H9 (cell line): ENCODE measurements around the gene EFCAB6. TPM values are rescaled to one million over a fixed set of nuclear protein-coding genes. Genes with fewer than 3 reads are reported as not detected.

ENCODE experiments used
- DNase-seq: peaks from one replicate; pipeline ENCODE4 v3.0.0-alpha.2; 2017
- H2AFZ ChIP-seq: one replicate; pipeline ENCODE4 v1.6.1; 2013; ENCODE audit warnings: mild to moderate bottlenecking, low read length, control low read depth, moderate library complexity
- H2AK5ac ChIP-seq: 2 replicates; pipeline ENCODE4 v1.6.1; 2013; ENCODE audit warnings: low read length, control low read depth, mixed read lengths; ENCODE audit not compliant: insufficient read length
- H2BK120ac ChIP-seq: one replicate; pipeline ENCODE4 v1.6.1; 2013; ENCODE audit warnings: low read depth, mild to moderate bottlenecking, low read length, control low read depth, inconsistent platforms; ENCODE audit not compliant: poor library complexity, severe bottlenecking
- H2BK12ac ChIP-seq: 2 replicates; pipeline ENCODE4 v1.6.1; 2013; ENCODE audit warnings: low read length, control low read depth, mixed read lengths, low read depth; ENCODE audit not compliant: insufficient read length
- H2BK15ac ChIP-seq: 2 replicates; pipeline ENCODE4 v1.6.1; 2013; ENCODE audit warnings: low read depth, low read length, control low read depth
- H2BK20ac ChIP-seq: one replicate; pipeline ENCODE4 v1.6.1; 2013; ENCODE audit warnings: low read depth, mild to moderate bottlenecking, low read length, control low read depth, inconsistent platforms; ENCODE audit not compliant: poor library complexity, severe bottlenecking
- H2BK5ac ChIP-seq: 2 replicates; pipeline ENCODE4 v1.6.1; 2013; ENCODE audit warnings: low read length, control low read depth, mixed read lengths; ENCODE audit not compliant: insufficient read length
- H3K14ac ChIP-seq: 2 replicates; pipeline ENCODE4 v1.6.1; 2013; ENCODE audit warnings: low read length, control low read depth; ENCODE audit not compliant: insufficient read depth
- H3K18ac ChIP-seq: 2 replicates; pipeline ENCODE4 v1.6.1; 2013; ENCODE audit warnings: low read depth, mild to moderate bottlenecking, mixed read lengths, low read length, control low read depth; ENCODE audit not compliant: insufficient read length
- H3K23ac ChIP-seq: 2 replicates; pipeline ENCODE4 v1.6.1; 2013; ENCODE audit warnings: low read length, control low read depth, mixed read lengths, low read depth; ENCODE audit not compliant: insufficient read length
- H3K23me2 ChIP-seq: 2 replicates; pipeline ENCODE4 v1.6.1; 2013; ENCODE audit warnings: low read depth, mild to moderate bottlenecking, mixed read lengths, low read length, control low read depth; ENCODE audit not compliant: insufficient read length, poor library complexity, severe bottlenecking
- H3K27ac ChIP-seq: 2 replicates; pipeline ENCODE4 v1.5.1; 2013; ENCODE audit warnings: low read length, control low read depth, mixed read lengths, low read depth; ENCODE audit not compliant: insufficient read length
- H3K27me3 ChIP-seq: 2 replicates; pipeline ENCODE4 v1.6.1; 2013; ENCODE audit warnings: low read length, control low read depth, inconsistent platforms; ENCODE audit not compliant: insufficient read depth
- H3K4ac ChIP-seq: 2 replicates; pipeline ENCODE4 v1.6.1; 2013; ENCODE audit warnings: low read depth, mild to moderate bottlenecking, control low read depth, inconsistent platforms, low read length, moderate library complexity
- H3K4me1 ChIP-seq: 2 replicates; pipeline ENCODE4 v1.6.1; 2013; ENCODE audit warnings: low read length, control low read depth, inconsistent platforms; ENCODE audit not compliant: insufficient read depth
- H3K4me2 ChIP-seq: 2 replicates; pipeline ENCODE4 v1.6.1; 2013; ENCODE audit warnings: low read length, control low read depth, mixed read lengths; ENCODE audit not compliant: insufficient read length, insufficient read depth
- H3K56ac ChIP-seq: 2 replicates; pipeline ENCODE4 v1.6.1; 2013; ENCODE audit warnings: low read depth, mild to moderate bottlenecking, mixed read lengths, low read length, control low read depth; ENCODE audit not compliant: insufficient read length
- H3K79me1 ChIP-seq: 2 replicates; pipeline ENCODE4 v1.6.1; 2013; ENCODE audit warnings: low read depth, mild to moderate bottlenecking, moderate library complexity, low read length, control low read depth, inconsistent platforms; ENCODE audit not compliant: insufficient read depth, poor library complexity, severe bottlenecking
- H3K79me2 ChIP-seq: 2 replicates; pipeline ENCODE4 v1.6.1; 2013; ENCODE audit warnings: low read length, control low read depth, inconsistent platforms; ENCODE audit not compliant: insufficient read depth
- H3K9ac ChIP-seq: 2 replicates; pipeline ENCODE4 v1.6.1; 2013; ENCODE audit warnings: low read length, control low read depth, mixed read lengths; ENCODE audit not compliant: insufficient read length; ENCODE audit errors: extremely low read depth
- H3K9me3 ChIP-seq: one replicate; pipeline ENCODE4 v1.6.1; 2013; ENCODE audit warnings: low read depth, low read length, inconsistent platforms; ENCODE audit not compliant: control insufficient read depth
- H3T11ph ChIP-seq: one replicate; pipeline ENCODE4 v1.6.1; 2013; ENCODE audit warnings: mild to moderate bottlenecking, low read length, control low read depth, inconsistent platforms
- H4K20me1 ChIP-seq: one replicate; pipeline ENCODE4 v1.6.1; 2013; ENCODE audit not compliant: control insufficient read depth, insufficient read length, insufficient read depth
- H4K5ac ChIP-seq: 2 replicates; pipeline ENCODE4 v1.6.1; 2013; ENCODE audit warnings: low read depth, mild to moderate bottlenecking, mixed read lengths, low read length, control low read depth; ENCODE audit not compliant: insufficient read length
- H4K8ac ChIP-seq: replicated peaks from 2 replicates; pipeline ENCODE4 v1.6.1; 2013; ENCODE audit warnings: low read length, control low read depth, mixed read lengths, low read depth; ENCODE audit not compliant: insufficient read length
- H4K91ac ChIP-seq: 2 replicates; pipeline ENCODE4 v1.6.1; 2013; ENCODE audit warnings: low read depth, mild to moderate bottlenecking, moderate library complexity, mixed read lengths, low read length, control low read depth; ENCODE audit not compliant: insufficient read length
- H3K27ac Mint-ChIP-seq, 3 experiments: 2 replicates in 2 of 3; 3 replicates in 1 of 3; pipeline ENCODE4 v1.8.0; 2020 to 2021; ENCODE audit warnings: mixed read lengths in 3 of 3, mild to moderate bottlenecking in 1 of 3, moderate library complexity in 1 of 3
- H3K27me3 Mint-ChIP-seq: 2 replicates; pipeline ENCODE4 v1.8.0; 2021; ENCODE audit warnings: low read depth, mild to moderate bottlenecking, moderate library complexity, mixed read lengths
- H3K36me3 Mint-ChIP-seq, 3 experiments: 2 replicates in 2 of 3; 3 replicates in 1 of 3; pipeline ENCODE4 v1.8.0; 2020 to 2021; ENCODE audit warnings: low read depth in 3 of 3, mixed read lengths in 3 of 3; ENCODE audit not compliant: insufficient read depth in 1 of 3
- H3K4me1 Mint-ChIP-seq, 2 experiments: 2 replicates each; pipeline ENCODE4 v1.8.0; 2020; ENCODE audit warnings: mixed read lengths in 2 of 2
- H3K4me3 Mint-ChIP-seq, 2 experiments: 2 replicates in 1 of 2; 3 replicates in 1 of 2; pipeline ENCODE4 v1.8.0; 2020 to 2021; ENCODE audit warnings: mild to moderate bottlenecking in 2 of 2, mixed read lengths in 2 of 2, moderate library complexity in 1 of 2
- H3K9me3 Mint-ChIP-seq, 2 experiments: 2 replicates in 1 of 2; 3 replicates in 1 of 2; pipeline ENCODE4 v1.8.0; 2020; ENCODE audit warnings: mild to moderate bottlenecking in 2 of 2, mixed read lengths in 2 of 2, moderate library complexity in 1 of 2
- WGBS: extraction: QIAGEN DNeasy Blood & Tissue Kit; methylation state at CpG from one replicate; pipeline ENCODE4 v1.1.7; 2013; ENCODE audit warnings: missing lambda C conversion rate, low lambda C conversion rate, mixed read lengths; ENCODE audit not compliant: insufficient read length; ENCODE audit errors: extremely low coverage; 5-methylcytosine and 5-hydroxymethylcytosine counted together
- total RNA-seq: library from RNA; stranded (reverse); gene quantifications from 2 replicates; pipeline ENCODE4 v1.2.1, GENCODE V29; 2021
- TF ChIP-seq, protein P1 (sequence below): fragments of 200-600 bp; sonication (generic); conservative IDR thresholded peaks from 3 replicates; pipeline ENCODE4 v1.8.0; 2021; ENCODE audit warnings: antibody characterized with exemption, mild to moderate bottlenecking

Gene EFCAB6
- total RNA-seq, 1 experiment from 2014 or later = 0.31 TPM

DNA sequence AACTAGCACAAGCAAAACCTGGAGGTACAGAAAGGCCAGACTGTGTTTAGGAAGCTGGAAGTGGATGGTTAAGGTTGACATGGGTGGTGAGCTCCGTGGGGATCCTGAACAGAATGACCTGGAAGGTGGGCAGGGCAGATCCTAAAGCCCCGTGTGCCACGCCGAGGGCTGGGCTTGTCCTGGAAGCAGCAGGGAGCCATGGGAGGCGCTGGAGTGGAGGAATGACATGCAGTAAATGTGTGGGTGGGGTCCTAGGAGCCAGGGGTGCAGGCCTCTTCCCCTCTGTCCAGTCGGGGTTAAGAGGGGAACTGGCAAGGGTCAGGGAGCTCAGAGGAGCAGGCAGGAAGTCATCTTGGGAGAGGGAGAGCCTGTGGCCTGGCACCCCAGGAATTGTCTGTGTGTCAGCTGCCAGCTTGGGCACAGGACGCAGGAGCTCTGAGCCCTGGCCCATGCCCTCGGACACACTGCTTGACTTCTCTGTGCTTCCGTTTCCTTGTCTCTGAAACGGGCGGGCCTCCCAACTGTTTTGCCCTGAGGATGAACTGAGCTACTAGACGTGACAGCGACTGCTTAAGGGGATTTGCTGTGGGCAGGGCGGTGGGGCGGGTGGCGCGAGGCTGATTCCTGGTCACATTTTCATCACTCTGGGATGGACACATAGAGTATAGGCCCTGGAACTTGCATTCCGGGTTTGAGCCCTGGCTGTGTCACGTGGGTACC, 324.6 kb downstream of the EFCAB6 start:
- TF ChIP-seq, protein P1, sequence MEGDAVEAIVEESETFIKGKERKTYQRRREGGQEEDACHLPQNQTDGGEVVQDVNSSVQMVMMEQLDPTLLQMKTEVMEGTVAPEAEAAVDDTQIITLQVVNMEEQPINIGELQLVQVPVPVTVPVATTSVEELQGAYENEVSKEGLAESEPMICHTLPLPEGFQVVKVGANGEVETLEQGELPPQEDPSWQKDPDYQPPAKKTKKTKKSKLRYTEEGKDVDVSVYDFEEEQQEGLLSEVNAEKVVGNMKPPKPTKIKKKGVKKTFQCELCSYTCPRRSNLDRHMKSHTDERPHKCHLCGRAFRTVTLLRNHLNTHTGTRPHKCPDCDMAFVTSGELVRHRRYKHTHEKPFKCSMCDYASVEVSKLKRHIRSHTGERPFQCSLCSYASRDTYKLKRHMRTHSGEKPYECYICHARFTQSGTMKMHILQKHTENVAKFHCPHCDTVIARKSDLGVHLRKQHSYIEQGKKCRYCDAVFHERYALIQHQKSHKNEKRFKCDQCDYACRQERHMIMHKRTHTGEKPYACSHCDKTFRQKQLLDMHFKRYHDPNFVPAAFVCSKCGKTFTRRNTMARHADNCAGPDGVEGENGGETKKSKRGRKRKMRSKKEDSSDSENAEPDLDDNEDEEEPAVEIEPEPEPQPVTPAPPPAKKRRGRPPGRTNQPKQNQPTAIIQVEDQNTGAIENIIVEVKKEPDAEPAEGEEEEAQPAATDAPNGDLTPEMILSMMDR = no peak
- H2BK20ac ChIP-seq = no peak overlapping the region
- H3K23ac ChIP-seq = no peak overlapping the region
- H3K9ac ChIP-seq = no peak overlapping the region
- no peak overlapping the region for H3K4ac ChIP-seq
- H2BK5ac ChIP-seq = no peak overlapping the region
- no peak overlapping the region for H4K91ac ChIP-seq
- H3K9me3 ChIP-seq = no peaks in the 10 kb centered on the region
- no peaks in the 10 kb centered on the region for H3K23me2 ChIP-seq
- H3K4me1 ChIP-seq = no peaks in the 10 kb centered on the region
- no CpG with 5 or more reads among the region's 19 CpGs for WGBS
- H3K79me2 ChIP-seq = no peaks in the 10 kb centered on the region
- no peak overlapping the region for H2AK5ac ChIP-seq
- Mint-ChIP-seq H3K9me3 (peaks cover 3 to 9% of the 10 kb centered on the region in 2 experiments), H3K4me1 (no peaks in the 10 kb centered on the region), H3K4me3 (no peak overlapping the region), H3K27me3 (peaks cover 7% of the 10 kb centered on the region), H3K36me3 (peaks cover 0 to 5% (median 2%) of the 10 kb centered on the region in 3 experiments; a peak in 3 of 7 replicates), H3K27ac (no peak overlapping the region; a peak in 1 of 7 replicates)
- no peak overlapping the region for H4K8ac ChIP-seq
- no peak overlapping the region for H4K5ac ChIP-seq
- no peak overlapping the region for H2AFZ ChIP-seq
- H3K18ac ChIP-seq = no peak overlapping the region
- no peaks in the 10 kb centered on the region for H3K79me1 ChIP-seq
- H3K27ac ChIP-seq = no peak overlapping the region
- no peak overlapping the region for H2BK120ac ChIP-seq
- no peak for DNase-seq
- H4K20me1 ChIP-seq = no peaks in the 10 kb centered on the region
- no peak overlapping the region for H3T11ph ChIP-seq
- H3K56ac ChIP-seq = no peak overlapping the region
- no peak overlapping the region for H2BK12ac ChIP-seq
- H3K14ac ChIP-seq = no peak overlapping the region
- H3K27me3 ChIP-seq = no peaks in the 10 kb centered on the region
- H2BK15ac ChIP-seq = no peak overlapping the region
- no peak overlapping the region for H3K4me2 ChIP-seq
